Measurements from ENCODE around the gene KLHL7. TPM values are rescaled to one million over a fixed set of nuclear protein-coding genes. Genes with fewer than 3 reads are reported as not detected.

Gene KLHL7
- total RNA-seq, 1 donor from 2014 or later = 21.6 TPM

GRCh38 chr7:23181684-23182553 lies 76.3 kb downstream of the KLHL7 start, which contains the start of gene NUP42:
TSS of gene NUP42 (plus strand) at chr7:23182048. CDS start at chr7:23182086, 38 bp downstream.
- peaks cover 0 to 3% of the 10 kb centered on the region in 2 donors for H3K36me3 ChIP-seq
- DNase-seq (ENCODE audit: extremely low spot score in 2 of 2) = peak; percentile 97 to 98
- H3K27me3 ChIP-seq = no peaks in the 10 kb centered on the region
- TF ChIP-seq, protein P1, sequence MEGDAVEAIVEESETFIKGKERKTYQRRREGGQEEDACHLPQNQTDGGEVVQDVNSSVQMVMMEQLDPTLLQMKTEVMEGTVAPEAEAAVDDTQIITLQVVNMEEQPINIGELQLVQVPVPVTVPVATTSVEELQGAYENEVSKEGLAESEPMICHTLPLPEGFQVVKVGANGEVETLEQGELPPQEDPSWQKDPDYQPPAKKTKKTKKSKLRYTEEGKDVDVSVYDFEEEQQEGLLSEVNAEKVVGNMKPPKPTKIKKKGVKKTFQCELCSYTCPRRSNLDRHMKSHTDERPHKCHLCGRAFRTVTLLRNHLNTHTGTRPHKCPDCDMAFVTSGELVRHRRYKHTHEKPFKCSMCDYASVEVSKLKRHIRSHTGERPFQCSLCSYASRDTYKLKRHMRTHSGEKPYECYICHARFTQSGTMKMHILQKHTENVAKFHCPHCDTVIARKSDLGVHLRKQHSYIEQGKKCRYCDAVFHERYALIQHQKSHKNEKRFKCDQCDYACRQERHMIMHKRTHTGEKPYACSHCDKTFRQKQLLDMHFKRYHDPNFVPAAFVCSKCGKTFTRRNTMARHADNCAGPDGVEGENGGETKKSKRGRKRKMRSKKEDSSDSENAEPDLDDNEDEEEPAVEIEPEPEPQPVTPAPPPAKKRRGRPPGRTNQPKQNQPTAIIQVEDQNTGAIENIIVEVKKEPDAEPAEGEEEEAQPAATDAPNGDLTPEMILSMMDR (IDR thresholded peaks at IDR 0.05) = no peak
- peak; percentile 94 for TF ChIP-seq POLR2AphosphoS5 (IDR thresholded peaks at IDR 0.05; ENCODE audit: insufficient read depth in 1 of 2, low read depth in 1 of 2)
- no peaks in the 10 kb centered on the region for H3K9me3 ChIP-seq
- peak within 1 kb of the TSS; percentile 94 to 98 for H3K4me3 ChIP-seq
- peak within 1 kb of the TSS; percentile 90 for H3K27ac ChIP-seq
- peaks cover 19% of the 10 kb centered on the region for H3K4me1 ChIP-seq
- intact Hi-C loops (cut with DNase I) = no loop called here

DNA sequence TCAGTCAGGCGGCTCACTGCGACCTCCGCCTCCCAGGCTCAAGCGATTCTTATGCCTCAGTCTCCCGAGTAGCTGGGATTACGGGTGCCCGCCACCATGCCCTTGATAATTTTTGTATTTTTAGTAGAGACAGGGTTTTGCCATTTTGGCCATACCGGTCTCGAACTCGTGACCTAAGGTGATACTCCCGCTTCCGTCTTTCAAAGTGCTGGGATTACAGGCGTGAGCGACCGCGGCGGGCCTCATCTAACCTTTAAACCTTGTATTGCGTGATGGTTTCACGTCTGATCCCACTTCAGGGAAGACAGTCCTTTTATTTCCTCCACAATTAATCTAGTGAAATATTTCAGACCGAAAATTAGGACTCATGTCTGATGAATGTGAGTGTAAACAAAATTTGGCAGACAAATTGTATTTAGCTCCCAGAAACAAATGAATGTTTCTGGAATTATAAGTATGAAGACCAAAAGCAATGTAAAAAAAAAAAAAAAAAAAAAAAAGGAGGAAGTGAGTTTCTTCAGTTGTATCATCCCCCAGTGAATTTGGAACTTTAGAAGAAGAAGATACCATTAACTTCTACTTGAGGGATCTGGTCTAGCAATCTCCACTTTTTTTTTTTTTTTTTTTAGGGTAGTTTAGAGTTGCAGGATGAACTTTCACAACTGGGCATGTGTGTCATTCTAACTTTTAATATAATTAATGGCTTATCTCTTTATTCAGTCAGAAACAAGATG lies 77.9 kb downstream of the KLHL7 start:
- no peak overlapping the region for H3K27ac ChIP-seq

DNA sequence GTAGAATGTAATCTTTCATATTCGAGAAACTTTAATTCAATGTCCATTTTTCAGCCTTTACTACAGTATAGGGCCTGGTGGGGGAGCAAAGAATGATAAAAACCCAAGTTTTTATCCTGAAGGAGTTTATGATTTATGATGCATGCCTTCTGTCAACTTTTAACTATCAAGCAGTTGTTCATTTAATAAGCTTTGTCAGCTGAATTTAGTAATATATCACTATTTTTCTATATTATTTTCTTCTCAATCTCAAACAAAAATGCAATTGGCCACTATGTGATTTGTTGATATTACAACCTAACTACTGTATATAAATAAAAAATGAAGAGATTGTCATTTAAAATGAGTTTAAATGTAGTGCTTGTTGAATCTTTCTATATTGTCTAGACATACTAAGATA lies 78.7 kb downstream of the KLHL7 start:
- no peak overlapping the region for H3K27ac ChIP-seq
- TF ChIP-seq, protein P1 (IDR thresholded peaks at IDR 0.05) = no peak
- TF ChIP-seq POLR2A (IDR thresholded peaks at IDR 0.05) (no peak), POLR2AphosphoS5 (IDR thresholded peaks at IDR 0.05; ENCODE audit: insufficient read depth in 1 of 2, low read depth in 1 of 2) (no peak)
- H3K9me3 ChIP-seq = no peaks in the 10 kb centered on the region
- intact Hi-C loops (cut with DNase I) = no loop called here
- H3K36me3 ChIP-seq = peaks cover 0 to 12% of the 10 kb centered on the region in 2 donors
- DNase-seq (ENCODE audit: extremely low spot score in 2 of 2) = no peak
- H3K27me3 ChIP-seq = no peaks in the 10 kb centered on the region
- H3K4me3 ChIP-seq = no peak overlapping the region
- H3K4me1 ChIP-seq = peaks cover 19% of the 10 kb centered on the region

More for the DNA sequence above, 77.9 kb downstream of the KLHL7 start:
- Histone ChIP-seq H3K36me3 (peaks cover 0 to 6% of the 10 kb centered on the region in 2 donors), H3K27me3 (no peaks in the 10 kb centered on the region), H3K9me3 (no peaks in the 10 kb centered on the region), H3K4me1 (peaks cover 19% of the 10 kb centered on the region), H3K4me3 (peak overlapping the region in 1 of 2 donors; percentile 98)
- DNase-seq (ENCODE audit: extremely low spot score in 2 of 2) = no peak
- intact Hi-C loops (cut with DNase I) = no loop called here
- TF ChIP-seq POLR2AphosphoS5 (IDR thresholded peaks at IDR 0.05; ENCODE audit: insufficient read depth in 1 of 2, low read depth in 1 of 2) = no peak
- TF ChIP-seq POLR2A (IDR thresholded peaks at IDR 0.05) = no peak
- TF ChIP-seq, protein P1 (IDR thresholded peaks at IDR 0.05) = no peak

GRCh38 chr7:23184709-23185359 lies 79.2 kb downstream of the KLHL7 start:
- Histone ChIP-seq H3K36me3 (peaks cover 0 to 14% of the 10 kb centered on the region in 2 donors), H3K4me3 (no peak overlapping the region), H3K4me1 (peaks cover 19% of the 10 kb centered on the region), H3K27ac (no peak overlapping the region), H3K27me3 (no peaks in the 10 kb centered on the region), H3K9me3 (no peaks in the 10 kb centered on the region)
- no peak for DNase-seq (ENCODE audit: extremely low spot score in 2 of 2)
- intact Hi-C loops (cut with DNase I) = loop anchor here (5.0 kb wide), 1 partner anchor 77 kb away; no protein-coding TSS in a partner anchor
- peak in 1 of 2 donors; percentile 51 for TF ChIP-seq POLR2AphosphoS5 (IDR thresholded peaks at IDR 0.05; ENCODE audit: insufficient read depth in 1 of 2, low read depth in 1 of 2)
- no peak for TF ChIP-seq POLR2A (IDR thresholded peaks at IDR 0.05)
- TF ChIP-seq, protein P1 (IDR thresholded peaks at IDR 0.05) = peak in 2 of 3 experiments; percentile 24 to 51

All from vagina (tissue), 2 donors.